GM19455 (cell line): ENCODE results near the gene NMNAT2.
"Not testable (repeated sequence)": the region's sequence is repeated elsewhere in the genome, so short reads cannot be mapped to it uniquely, and the experiment has no call there.

Source experiments
- ATAC-seq: cut with Tn5 transposase; IDR thresholded peaks from one replicate; pipeline ENCODE4 v1.9.1; 2021; ENCODE audit not compliant: unreplicated experiment

Gene NMNAT2

GRCh38 chr1:183240853-183241252 is 177.3 kb downstream of the NMNAT2 start:
- not testable (repeated sequence) for ATAC-seq

GRCh38 chr1:183240526-183240825 is 177.7 kb downstream of the NMNAT2 start:
- ATAC-seq, result no peak

DNA sequence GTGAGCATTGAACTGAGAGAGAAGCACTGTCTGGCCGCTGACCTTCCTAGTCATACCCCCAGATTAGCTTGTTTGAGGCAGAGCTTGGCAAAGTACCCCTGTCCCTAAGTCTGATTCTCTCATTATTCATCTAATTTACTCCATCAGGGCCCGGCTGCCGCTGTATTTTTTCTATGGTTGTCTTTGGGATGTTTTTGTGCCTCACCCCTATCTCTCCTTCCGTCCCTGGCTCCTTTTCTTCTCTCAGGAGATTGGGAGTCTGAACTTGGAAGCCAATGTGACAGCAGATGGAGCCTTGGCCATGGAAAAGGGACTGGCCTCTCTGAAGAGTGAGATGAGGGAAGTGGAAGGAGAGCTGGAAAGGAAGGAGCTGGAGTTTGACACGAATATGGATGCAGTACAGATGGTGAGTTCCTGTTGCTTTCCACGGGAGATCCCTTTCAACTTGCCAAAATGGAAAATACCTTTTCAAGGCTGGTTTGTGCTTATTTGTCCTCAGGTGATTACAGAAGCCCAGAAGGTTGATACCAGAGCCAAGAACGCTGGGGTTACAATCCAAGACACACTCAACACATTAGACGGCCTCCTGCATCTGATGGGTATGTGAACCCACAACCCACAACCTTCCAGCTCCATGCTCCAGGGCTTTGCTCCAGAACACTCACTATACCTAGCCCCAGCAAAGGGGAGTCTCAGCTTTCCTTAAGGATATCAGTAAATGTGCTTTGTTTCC is 178.2 kb downstream of the NMNAT2 start:
- ATAC-seq, result no peak

- no peak for ATAC-seq
These were observed 178.9 kb downstream of the NMNAT2 start for GRCh38 chr1:183239220-183239742.

- ATAC-seq, result no peak
These were observed 180.1 kb downstream of the NMNAT2 start for GRCh38 chr1:183238071-183238470.

GRCh38 chr1:183237046-183237445 is 181.1 kb downstream of the NMNAT2 start:
- no peak for ATAC-seq

GRCh38 chr1:183236158-183236725 is 181.9 kb downstream of the NMNAT2 start:
- ATAC-seq, result no peak

GRCh38 chr1:183235503-183235902 is 182.7 kb downstream of the NMNAT2 start:
- no peak for ATAC-seq

GRCh38 chr1:183234660-183235476 is 183.3 kb downstream of the NMNAT2 start:
- ATAC-seq, result no peak

DNA sequence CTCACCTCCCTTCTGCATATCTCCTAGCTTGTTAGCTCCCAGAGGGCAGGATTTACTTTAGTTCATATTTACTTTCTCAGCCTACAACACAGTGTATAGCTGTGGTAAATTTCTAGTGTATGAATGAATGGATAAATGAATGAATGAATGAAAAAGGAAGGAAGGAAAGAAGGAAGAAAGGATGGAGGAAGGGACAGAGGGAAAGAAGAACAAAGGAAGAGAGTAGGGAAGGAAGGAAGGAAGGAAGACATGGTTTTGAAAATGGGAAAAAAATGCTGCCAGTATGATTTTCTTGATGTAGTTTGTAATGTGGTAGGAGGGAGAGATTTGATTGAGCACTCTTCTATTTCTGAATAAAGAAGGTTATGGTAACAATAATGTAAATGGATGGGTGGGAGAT is 185.1 kb downstream of the NMNAT2 start:
- ATAC-seq, result no peak

DNA sequence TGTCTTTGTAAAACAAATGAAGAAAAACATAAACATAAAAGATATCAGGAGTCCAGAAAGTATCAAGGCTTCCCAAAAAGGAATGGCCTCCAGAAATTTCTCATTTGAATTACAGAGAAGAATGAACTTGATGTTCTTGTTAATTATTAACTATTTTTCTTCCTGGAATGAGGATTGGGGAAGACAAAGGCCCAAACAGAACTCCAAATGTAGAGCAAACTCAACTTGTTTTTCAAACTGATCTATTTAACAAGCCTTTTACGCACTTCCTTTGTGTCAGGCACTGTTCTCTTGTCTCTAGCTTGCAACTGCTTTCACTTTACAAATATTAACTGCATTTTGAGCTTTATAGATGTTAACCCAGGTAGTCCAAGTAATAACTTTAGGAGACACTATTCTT is 186.6 kb downstream of the NMNAT2 start:
- ATAC-seq, result no peak

GRCh38 chr1:183230413-183230812 is 187.8 kb downstream of the NMNAT2 start:
- ATAC-seq, result no peak

GRCh38 chr1:183228347-183229220 is 189.6 kb downstream of the NMNAT2 start:
- ATAC-seq, result no peak

GRCh38 chr1:183227422-183228346 is 190.5 kb downstream of the NMNAT2 start:
- ATAC-seq, result no peak

- ATAC-seq, result no peak
These were observed 191.2 kb downstream of the NMNAT2 start for GRCh38 chr1:183226963-183227362.

GRCh38 chr1:183226361-183226760 is 191.8 kb downstream of the NMNAT2 start:
- ATAC-seq, result no peak

DNA sequence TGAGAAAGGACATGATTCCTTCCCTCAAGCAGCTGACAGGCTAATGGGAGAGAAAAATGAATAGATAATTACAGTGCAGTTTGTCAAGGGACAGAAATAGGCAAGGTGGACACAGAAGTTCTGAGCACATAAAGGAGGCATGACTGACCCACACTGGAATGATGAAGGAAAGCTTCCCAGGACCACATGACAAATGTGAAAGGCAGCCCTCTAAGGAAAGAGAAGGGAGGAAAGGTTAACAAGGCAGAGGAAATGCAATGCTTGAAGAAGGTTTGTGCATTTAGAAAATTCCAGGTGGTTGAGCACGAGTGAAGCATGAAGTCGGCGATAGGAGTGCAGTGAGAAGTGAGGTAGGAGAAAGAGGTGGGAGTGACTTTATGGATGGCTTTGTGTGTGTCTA is 194.7 kb downstream of the NMNAT2 start:
- ATAC-seq, result no peak

DNA sequence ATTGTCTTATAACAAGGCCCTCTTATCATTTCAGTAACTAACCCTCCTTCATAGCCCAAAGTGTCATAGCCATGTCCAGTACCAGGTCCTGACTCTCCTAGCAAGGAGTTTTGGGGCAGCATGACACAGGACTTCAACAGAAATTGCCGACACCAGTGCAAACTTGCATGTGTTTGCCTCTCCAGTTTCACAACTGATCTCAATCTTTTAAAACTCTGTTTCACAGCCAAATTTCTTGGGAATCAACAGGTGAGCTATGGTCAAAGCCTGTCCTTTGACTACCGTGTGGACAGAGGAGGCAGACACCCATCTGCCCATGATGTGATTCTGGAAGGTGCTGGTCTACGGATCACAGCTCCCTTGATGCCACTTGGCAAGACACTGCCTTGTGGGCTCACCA is 195.3 kb downstream of the NMNAT2 start:
- ATAC-seq, result no peak

GRCh38 chr1:183219616-183220009 is 198.6 kb downstream of the NMNAT2 start:
- no peak for ATAC-seq
